ENCODE data around the gene CCNK.

Gene CCNK

DNA sequence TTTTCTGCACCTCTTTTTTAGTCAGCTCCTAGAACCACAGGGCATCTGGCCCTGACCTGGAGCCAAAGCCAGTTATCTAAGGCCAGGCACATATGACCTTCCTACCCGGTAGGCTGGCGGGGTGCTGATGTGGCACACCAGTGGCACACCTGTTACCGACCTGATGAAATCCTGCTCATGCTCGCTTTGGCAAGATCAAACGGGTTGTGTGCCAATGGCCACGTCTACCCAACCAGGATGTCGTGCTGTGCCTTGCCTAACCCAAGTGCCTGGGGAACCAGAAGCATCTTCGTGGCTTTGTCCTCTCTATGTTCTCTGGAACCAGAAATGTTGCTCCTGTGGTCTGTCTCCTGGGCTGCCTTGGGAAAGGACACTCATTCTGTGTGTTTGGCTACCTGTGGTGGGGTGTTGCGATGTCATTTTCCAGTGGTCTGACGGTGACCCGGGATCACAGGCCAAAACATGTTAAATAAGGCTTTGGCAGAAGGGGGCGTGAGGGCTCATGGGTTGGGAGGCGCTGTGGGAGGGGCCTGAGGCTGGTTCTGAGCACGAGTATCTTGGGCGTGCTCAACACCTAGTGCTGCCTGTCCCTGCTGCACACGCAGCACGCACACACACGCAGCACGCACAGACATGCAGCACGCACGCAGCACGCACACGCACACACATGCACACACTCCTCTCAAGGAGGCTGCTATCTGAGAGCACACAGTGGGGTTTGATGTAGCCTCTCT is 27.9 kb downstream of the CCNK start:
- DNase-seq: no peak

DNA sequence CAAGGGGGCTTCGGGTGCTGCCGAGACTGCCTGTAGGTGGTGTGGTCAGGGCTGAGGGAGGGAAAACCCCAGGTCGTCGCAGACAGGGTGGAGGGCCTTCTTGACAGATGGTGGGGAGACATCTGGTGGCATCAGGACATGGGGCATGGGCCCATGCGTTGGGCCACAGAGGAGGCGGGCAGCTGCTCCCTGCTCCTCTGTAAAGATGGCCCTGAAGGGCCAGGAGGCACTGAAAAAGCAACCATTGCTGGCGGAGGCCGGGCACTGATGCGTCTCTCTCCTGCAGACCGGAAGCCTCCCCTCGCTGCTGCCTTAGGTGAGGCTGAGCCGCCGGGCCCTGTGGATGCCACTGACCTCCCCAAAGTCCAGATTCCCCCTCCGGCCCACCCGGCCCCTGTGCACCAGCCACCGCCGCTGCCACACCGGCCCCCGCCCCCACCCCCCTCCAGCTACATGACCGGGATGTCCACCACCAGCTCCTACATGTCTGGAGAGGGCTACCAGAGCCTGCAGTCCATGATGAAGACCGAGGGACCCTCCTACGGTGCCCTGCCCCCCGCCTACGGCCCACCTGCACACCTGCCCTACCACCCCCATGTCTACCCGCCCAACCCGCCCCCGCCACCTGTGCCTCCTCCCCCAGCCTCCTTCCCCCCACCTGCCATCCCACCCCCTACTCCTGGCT is 28.8 kb downstream of the CCNK start:
- no peak for DNase-seq

DNA sequence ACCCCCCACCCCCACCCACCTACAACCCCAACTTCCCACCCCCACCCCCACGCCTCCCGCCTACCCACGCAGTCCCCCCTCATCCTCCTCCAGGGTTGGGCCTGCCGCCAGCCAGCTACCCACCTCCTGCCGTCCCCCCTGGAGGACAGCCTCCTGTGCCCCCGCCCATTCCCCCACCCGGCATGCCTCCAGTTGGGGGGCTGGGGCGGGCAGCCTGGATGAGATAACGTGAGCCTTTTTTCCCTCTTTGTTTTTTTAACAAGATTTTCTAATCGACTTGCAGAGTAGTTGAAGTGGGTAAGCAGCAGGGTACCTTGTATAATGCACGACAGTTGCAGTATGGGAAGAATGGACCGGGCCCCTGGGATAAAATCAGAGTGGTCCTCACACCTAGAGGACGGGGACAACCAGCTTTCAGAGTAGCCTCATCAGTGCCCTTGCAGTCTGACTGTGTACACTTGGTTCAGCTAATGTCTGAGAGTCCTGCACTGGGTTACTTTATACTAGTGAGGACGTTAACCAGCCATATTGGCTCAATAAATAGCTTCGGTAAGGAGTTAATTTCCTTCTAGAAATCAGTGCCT is 29.4 kb downstream of the CCNK start:
- no peak for DNase-seq

DNA sequence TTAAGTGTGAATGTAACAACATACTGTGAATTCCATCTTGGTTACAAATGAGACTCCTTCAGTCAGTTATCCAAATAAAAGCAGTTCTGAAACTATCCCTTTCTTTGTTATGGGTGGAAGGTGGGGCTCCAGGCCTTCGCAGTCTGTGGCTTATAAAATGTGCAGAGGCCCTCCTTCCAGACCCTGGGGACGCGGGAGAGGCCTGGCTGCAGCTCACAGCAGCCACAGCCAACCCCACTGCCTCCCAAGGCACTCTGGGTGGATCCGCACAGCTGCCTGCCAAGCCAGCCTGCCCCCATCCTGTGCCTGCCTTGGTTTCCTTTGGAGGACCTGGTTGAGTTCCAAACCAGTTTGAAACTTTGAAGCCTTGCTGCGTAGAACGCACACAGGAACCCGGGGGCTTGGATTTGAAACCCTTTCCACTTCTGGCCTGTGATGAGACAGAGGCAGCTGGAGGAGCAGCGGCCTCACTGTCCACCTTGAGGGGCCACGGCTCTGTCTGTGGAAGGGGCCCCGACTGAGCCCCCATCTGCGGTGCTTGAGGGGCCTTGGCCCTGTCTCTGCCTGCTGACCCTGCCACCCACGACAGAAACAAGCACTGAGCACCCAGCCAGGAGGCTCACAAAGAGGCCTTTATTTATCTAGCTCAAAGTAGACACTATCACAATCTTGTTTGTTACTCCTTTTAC is 30.4 kb downstream of the CCNK start:
- no peak for DNase-seq

DNA sequence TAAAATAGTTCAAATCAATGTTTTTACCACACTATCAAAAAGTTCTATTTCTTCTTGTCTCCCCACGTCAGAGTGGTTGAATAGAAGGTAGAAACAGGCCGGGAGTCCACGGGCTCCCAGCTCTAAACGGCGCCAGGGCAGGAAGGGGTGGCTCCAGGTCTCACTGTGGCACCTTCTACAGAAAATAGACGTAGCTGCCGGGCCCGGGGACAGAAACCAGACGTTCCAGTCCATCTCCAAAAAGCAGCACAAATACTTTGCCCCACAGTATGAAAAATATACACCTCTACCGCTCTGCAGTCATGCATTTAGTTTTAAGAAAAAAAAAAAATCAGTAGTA is 30.9 kb downstream of the CCNK start:
- DNase-seq: no peak

DNA sequence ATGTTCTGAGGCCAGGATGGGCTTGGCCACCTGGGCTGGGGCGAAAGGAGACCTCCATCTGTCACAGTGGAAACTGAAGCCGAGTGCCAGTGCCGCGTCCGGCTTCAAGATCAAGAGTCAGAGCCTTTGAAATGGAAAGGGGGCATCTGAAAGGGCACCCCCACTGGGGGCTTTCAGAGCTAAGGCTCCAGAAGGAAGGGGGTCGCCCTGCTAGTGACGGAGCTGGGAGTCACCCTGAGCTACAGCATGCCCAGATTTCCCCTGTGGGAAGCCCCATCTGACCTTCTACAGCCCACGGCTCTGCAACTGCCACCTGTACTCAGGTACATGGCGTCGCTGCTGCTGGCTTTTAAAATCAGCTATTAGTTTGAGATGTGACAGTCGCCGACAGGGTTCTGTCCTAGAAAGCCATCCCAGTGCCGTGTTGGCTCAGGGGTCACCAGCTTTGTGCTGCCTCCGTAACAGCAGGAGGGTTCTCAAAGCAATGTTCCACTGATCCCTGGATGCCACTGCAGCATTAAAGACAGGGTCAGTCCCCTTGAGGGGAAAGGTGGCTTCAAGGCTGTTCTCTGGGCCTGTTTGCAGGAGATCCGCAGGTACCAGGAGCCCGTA is 31.5 kb downstream of the CCNK start:
- no peak for DNase-seq

DNA sequence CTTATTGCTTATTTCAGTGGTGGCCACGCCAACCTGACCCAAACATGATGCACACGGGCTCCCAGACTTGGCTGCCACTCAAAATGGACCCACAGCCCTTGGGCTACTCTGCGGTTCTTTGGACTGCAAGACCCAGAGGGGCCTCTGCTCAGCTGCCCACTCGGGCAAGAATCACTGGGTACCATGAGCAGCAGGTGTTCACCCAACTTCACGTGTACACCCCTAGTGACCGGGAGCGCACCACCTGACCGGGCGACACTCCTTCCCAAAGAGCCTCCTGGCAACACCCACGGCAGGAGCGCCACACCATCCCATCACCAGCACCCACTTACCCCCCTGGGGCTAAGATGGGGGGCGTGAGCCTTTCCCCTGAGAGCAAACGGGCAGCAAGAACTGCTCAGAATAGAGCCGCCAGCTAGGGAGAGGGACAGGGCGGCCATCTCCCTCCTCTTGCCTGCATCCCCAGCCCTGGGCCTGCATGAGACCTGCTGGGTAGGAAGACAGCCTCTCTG is 32.0 kb downstream of the CCNK start:
- DNase-seq: no peak

DNA sequence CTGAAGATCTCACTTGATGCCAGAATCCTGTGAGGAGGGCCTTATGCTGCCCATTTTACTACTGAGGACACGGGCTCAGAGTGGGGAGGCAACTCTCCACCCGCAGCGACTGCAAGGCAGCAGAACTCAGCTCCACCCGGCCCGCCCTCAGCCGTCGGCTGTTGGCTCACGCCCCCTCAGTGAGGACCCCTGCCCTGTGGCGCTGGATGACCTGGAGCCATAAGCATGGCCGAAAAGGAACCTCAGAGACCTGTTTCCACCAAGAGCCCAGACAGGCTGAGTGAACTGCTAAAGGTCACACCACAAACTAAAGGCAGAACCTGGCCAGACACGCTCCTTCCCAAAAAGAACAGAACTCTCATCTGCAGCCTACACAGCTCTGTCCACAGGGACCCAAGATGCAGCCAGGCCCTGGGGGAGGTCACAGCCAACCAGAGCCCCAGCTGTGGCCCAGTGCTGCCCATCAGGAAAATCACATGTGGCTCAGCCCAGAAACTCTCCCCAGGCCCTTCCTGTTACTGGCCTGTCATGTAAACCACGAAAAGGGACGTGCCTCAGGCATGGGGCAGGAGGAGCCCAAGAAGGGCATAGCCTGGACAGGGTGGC is 32.8 kb downstream of the CCNK start:
- DNase-seq: no peak

DNA sequence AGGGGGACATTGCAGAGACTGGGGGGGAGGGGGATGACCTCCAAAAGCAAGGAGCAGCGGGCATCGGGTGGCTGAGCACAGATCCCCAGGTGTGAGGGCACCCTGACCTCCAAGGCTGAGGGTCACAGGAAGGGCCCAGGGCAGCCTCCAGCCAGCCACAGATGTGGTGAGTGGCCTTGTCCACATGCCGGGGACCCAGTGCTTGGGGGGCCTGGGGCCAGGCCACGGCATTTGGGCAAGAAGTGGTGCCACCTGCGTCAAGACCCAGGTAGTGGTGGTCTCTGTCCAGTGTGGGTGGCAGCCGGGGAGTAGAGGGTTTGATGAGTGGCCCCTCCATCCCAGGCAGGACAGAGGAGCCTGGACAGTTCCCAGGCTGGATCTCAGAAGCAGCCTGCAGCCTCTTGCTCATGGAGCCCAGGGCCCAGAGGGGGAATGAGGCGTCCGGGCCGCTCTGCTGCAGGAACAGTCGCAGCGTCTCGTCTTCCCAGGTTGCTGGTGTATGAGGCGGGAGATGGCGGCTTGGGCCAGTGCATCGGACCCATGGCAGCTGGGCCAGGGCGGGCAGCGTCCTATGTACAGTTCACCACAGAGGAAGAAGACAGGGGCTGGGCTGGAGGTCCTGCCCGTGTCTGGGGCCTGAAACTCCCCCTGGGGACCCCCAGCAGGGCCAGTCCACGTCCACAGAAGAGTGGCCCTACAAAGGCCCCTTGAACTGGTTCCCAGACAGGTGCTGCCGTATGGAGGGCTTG is 33.5 kb downstream of the CCNK start:
- DNase-seq: no peak

DNA sequence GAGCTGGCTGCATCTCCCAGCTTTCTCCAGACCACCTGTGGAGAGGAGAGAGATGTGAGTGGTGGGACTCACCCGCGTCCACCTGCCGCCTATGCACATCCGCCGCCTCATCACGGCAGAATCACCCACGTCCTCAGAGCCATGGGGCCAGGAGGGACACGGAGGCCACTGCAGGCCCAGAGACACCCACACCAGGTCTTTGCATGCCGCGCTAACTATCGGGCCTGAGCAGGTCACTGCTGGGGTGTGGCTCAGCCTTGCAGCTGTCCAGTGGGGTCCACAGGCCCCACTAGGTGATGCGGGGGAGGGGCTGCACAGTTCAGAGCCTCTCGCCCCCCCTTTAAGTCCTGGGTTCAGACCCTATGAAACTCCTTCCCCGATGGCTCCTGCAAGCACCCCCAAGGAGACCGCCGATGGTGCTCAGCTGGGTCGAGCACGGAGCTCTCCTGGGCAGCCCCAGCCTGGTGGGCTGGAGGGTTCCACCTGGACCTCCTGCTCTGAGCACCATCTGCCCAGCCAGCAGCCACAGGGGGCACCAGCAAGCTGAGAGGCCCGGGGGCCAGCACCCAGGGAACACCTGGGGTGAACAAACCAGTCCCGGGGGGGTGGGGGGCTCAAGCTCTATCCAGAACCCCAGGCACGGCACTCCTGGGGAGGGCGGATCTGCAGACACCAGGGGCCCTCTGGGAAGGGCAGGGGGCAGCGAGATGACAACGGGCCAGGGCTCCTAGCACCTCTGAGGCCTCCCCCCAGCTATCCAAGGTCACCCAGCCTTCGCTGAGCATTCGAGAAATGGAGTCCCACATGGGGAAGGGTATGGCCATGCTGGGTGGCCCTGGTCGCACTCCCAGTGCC is 34.3 kb downstream of the CCNK start:
- no peak for DNase-seq

DNA sequence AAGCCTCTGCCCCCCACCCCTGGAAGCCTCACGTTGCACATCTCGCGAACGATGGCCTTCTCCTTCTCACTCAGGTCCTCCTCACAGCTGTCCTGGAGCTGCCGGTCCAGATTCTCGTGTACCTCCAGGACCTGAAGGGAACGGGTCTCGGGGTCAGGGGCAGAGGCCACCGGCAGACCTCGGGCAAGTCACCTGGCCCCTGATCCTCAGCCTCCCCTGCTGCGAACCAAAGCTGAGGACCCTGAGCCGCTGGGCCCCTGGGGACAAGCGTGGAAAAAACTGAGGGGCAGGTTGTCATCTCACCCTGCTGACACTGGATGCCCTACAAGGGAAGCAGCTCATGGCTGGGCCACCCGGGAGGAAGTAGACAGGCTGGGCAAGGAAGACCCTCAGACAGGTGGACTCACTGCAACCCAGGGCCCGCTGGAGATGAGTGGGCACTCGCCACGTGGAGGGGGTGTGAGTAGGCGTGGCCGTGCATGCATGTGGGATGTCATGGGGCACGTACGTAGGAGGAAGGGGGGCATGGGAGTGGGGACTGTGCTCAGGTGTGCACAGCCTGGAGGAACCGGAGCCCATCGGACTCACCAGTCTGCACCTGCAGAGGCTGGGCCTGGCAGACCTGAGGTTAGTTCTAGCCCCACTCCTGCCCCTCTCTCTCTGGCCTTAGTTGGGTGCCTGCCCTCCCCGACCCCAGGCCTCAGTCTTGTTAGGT is 35.1 kb downstream of the CCNK start:
- DNase-seq: no peak

DNA sequence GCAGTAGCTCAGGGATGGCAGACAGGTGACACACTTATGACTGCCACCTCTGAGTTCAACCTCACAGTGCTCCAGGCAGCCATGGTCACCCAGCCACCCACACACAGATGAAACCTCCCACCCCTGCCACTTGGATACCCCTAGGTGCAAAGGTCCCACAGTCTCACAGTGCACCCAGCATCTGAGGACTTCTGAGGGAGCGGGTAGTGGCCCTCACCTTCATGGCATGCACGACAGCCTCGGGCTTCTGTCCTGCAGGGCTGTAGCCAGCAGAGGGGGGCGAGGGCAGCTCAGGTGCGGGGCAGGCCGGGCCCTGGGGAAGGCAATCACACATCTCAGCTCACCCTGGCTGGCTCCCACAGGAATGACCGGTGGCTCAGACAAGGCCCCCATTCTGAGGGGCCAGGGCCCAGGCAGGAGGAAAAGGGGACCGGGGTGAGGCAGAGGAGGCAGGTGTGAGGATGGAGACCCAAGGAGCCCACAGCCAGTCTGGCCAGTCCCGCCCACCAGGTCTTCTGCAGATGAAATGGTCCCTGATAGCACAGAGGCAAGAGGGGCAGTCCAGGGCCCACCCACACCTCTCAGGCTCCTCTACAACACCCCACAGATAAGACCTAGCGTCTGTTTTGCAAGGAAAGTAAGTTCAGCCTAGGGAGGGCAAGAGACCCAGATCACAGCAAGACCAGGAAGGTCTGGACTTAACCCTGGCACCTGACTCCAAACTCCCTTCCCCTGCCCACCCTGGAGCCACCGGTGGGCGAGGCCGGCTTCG is 35.8 kb downstream of the CCNK start:
- DNase-seq: no peak

DNA sequence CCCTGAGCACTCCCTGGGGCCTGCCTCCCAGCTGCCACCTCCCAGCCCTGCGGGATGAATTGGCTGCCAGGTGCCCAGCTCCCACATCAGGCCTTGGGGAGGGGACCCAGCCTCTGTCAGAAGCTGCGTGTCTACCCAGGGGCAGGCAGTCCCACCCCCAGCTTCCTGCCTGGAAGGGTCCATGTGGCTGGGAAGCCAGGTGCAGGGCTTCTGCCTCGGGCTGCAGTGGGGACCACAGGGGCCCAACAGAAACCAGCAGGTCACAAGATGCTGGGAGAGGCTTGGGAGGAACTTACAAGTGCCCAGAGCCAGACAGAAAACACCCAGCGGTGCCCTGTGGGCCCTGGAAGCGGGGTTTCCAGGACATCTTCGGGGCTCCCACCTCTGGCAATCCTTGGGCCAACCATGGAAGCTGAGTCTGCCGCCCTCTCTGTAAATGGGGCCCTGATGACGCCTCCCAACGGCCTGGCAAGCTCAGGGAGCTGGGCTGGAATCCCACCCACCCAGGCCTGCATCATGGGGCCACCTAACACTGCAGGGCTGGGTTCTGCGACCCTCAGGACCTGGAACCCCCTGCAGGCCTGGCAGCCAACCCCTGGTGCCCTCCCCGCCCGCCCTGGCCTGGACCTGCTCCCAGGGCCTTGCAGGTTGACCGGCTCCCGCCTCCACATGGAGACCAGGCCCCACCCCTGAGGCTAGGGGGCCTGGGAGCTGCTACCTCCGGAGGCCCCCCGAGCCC is 36.6 kb downstream of the CCNK start:
- no peak for DNase-seq

DNA sequence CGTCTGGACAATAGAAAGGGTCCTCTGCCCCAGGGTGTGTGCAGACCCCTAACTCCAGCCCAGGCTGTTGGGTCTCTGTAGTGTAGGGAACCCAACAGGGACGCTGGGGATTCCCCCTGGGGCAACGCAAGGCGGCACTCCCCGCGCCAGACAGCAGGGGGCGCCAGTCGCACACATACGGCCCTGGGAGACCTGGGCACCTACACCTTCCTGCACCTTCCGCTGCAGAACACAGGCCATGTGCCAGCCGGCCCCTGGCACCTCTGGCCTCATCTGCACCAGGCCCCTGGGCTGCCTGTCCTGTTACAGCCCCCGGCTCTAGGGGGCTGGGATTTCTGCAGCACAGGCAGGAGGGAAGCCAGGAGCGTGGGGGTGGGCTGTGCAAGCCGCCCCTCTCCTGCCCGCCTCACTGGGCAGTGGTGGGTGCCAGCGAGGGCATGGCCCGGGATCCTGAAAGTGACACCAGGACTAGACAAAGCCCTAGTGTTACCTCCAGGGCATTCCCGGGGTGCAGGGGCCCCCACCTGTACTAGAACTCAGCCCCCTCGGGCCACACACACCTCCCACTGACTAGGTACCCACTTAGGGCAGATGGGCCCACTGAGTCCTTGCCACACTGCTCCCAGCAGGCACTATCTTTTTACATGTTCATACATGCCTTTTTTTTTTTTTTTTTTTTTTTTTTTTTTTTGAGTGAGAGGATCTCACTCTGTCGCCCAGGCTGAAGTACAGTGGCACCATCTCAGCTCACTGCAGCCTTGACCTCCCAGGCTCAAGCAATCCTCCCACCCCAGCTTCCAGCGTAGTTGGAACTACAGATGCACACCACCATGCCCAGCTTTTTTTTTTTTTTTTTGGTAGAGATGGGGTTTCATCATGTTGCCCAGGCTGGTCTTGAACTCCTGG is 37.5 kb downstream of the CCNK start:
- DNase-seq: peak; percentile 28

DNA sequence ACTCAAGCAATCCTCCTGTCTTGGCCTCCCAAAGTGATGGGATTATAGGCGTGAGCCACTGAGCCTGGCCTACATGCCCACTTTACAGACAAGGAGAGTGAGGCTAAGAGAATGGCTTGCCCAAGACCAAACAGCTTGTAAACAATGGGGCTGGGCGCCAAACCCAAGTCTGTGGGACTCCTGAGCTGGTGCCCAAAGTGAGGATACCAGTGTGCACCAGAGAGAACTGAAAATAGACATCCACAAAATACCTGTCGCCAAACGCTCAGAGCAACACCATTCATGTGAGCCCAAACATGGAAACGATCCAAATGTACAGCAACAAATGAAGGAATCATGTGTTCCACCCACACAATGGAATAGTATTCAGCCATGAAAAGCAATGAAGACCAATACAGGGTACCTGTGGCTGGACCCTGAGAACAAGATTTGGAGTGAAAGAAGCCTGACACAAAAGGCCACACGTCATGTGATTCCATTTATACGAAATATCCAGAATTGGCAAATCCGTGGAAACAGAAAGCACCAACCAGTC is 38.2 kb downstream of the CCNK start:
- no peak for DNase-seq

DNA sequence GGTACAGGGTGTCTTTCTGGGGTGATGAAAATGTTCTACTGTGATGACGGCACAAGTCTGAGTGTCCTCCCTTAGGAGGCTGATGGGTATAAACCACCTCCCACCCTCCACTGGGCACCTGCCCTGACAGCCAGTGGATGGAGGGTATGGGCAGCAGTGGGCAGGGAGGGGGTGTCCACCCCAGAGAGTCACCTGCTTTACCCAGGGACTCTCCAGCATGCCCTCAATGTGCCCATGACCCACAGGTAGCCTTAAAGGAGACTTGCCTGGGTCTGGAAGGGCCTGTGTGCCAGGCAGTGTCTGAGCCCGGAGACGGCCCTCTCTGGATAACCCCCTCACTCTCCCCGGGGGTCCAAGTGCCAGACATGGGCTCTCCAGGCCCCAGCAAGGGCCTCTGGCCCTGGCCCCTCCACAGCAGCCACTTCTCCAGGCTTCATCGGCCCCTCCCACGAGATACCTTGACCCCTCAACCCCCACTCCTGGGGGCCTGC is 38.8 kb downstream of the CCNK start:
- no peak for DNase-seq

DNA sequence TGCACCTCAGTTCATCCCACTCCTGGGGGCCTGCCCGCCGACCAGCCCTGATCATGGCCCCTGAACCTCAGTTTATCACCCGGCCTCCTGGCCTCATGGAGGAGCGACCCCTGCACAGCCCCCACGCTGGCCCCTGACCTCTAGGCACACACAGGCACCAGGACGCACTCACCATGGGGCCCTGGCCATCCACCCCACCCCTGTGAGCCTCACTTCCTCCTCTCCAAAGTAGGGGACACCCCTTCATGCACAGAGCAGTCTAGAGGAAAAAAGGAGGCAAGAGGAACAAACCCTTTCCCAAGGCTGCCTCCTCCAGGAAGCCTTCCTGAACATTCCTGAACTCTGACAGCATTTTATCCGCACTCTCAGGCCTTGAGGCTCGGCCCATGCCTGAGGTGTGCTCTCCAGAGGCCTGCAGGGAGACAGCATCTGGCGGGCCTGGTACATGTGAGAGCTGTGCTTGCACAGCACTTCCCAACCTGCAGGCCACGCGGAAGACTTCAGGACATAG is 39.4 kb downstream of the CCNK start:
- DNase-seq: no peak

Data from NK-92 treated with Interleukin-12 subunit alpha and Interleukin-12 subunit beta, amount 100 ng/mL, for 24 hours (cell line).